HL-60 (cell line): ENCODE measurements around the gene GNAL.

Source experiments
- DNase-seq, 2 experiments: peaks; one replicate each; pipeline ENCODE4 v3.0.0-alpha.2; 2010 to 2020; ENCODE audit warnings: low read depth in 1 of 2, low spot score in 1 of 2
- H3K27ac ChIP-seq: fragments of 250-450 bp; sonication (Bioruptor Pico); replicated peaks from 2 replicates; pipeline ENCODE4 v1.5.1; 2020; ENCODE audit warnings: mild to moderate bottlenecking, moderate library complexity
- H3K27me3 ChIP-seq: fragments of 250-450 bp; sonication (Bioruptor Pico); 2 replicates; pipeline ENCODE4 v1.5.1; 2021; ENCODE audit warnings: mild to moderate bottlenecking, moderate library complexity; ENCODE audit not compliant: insufficient read depth, poor library complexity, severe bottlenecking
- H3K4me3 ChIP-seq: replicated peaks from 2 replicates; pipeline ENCODE4 v1.5.1; 2011; ENCODE audit warnings: mild to moderate bottlenecking, control low read depth, low read length; ENCODE audit not compliant: insufficient read depth
- CTCF ChIP-seq: IDR thresholded peaks from one replicate; pipeline ENCODE4 v1.5.1; 2011; ENCODE audit warnings: low read length, control low read depth, inconsistent platforms; ENCODE audit not compliant: insufficient read depth
- GABPA ChIP-seq: IDR thresholded peaks from 2 replicates; pipeline ENCODE4 v1.6.1; 2012; ENCODE audit warnings: low read depth
- POLR2AphosphoS5 ChIP-seq: IDR thresholded peaks from 2 replicates; pipeline ENCODE4 v1.6.1; 2012; ENCODE audit warnings: low read depth
- REST ChIP-seq: IDR thresholded peaks from 2 replicates; pipeline ENCODE4 v1.6.1; 2012; ENCODE audit warnings: low read depth; ENCODE audit not compliant: insufficient replicate concordance
- SPI1 ChIP-seq: IDR thresholded peaks from 2 replicates; pipeline ENCODE4 v1.6.1; 2012; ENCODE audit warnings: low read depth, mild to moderate bottlenecking, borderline replicate concordance

GNAL gene

GRCh38 chr18:11767935-11768334, 78.9 kb downstream of the GNAL start:
- no peak for TF ChIP-seq SPI1
- TF ChIP-seq POLR2AphosphoS5 = no peak
- TF ChIP-seq REST = no peak
- TF ChIP-seq CTCF = no peak
- TF ChIP-seq GABPA = no peak
- no peak for DNase-seq
- no peak overlapping the region for H3K27ac ChIP-seq
- peaks cover 5% of the 10 kb centered on the region for H3K27me3 ChIP-seq
- no peak overlapping the region for H3K4me3 ChIP-seq

- DNase-seq = no peak
- H3K27me3 ChIP-seq = peaks cover 15% of the 10 kb centered on the region
- no peak overlapping the region for H3K27ac ChIP-seq
- TF ChIP-seq POLR2AphosphoS5 (no peak), GABPA (no peak), CTCF (no peak), REST (peak; percentile 84)
- H3K4me3 ChIP-seq = no peak overlapping the region
Observed at GRCh38 chr18:11775436-11776174, 86.5 kb downstream of the GNAL start.

GRCh38 chr18:11780042-11780441, 91.0 kb downstream of the GNAL start:
- Histone ChIP-seq H3K27ac (no peak overlapping the region), H3K27me3 (peaks cover 24% of the 10 kb centered on the region), H3K4me3 (no peak overlapping the region)
- TF ChIP-seq GABPA = no peak
- no peak for TF ChIP-seq SPI1
- TF ChIP-seq CTCF = no peak
- no peak for TF ChIP-seq POLR2AphosphoS5
- TF ChIP-seq REST = no peak
- DNase-seq = no peak
